OCI-LY3 (cell line): ENCODE results near the gene GBX2.

ENCODE experiments used
- EZH2phosphoT487 ChIP-seq: fragments of 200-600 bp; shearing (Covaris generic); IDR thresholded peaks from 2 replicates; pipeline ENCODE4 v1.6.1; 2018; ENCODE audit warnings: antibody characterized with exemption, mixed run types, low read depth
- TF ChIP-seq, protein P1 (sequence below): fragments of 200-600, 300-600 bp; sonication (generic); IDR thresholded peaks from 2 replicates; pipeline ENCODE4 v1.5.1; 2014; ENCODE audit warnings: antibody characterized with exemption, low read length, low read depth

DNA sequence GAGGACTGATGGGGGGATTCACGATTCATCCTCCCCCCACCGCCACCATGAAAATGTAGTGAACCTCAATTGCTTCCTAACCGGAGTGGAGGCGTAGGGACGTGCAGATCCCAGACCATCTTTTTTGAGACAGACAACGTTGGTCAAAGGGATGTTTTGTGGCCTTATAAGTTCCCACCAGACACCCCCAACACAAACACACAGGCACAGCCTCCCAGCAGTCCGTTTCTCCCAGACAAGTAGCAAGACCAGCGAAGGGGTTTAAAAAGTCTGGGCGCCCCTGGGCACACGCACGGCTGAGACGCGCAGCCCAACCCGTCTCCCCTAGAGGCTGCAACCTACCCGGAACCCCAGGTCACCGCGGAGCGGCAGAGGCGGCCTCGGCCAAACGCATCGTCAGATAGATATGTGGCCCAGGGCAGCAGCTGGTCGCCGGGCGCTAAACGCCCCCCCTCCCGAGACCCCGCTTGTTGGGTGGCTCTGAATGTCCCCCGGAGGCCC lies 1.3 kb downstream of the GBX2 start:
- TF ChIP-seq, protein P1, sequence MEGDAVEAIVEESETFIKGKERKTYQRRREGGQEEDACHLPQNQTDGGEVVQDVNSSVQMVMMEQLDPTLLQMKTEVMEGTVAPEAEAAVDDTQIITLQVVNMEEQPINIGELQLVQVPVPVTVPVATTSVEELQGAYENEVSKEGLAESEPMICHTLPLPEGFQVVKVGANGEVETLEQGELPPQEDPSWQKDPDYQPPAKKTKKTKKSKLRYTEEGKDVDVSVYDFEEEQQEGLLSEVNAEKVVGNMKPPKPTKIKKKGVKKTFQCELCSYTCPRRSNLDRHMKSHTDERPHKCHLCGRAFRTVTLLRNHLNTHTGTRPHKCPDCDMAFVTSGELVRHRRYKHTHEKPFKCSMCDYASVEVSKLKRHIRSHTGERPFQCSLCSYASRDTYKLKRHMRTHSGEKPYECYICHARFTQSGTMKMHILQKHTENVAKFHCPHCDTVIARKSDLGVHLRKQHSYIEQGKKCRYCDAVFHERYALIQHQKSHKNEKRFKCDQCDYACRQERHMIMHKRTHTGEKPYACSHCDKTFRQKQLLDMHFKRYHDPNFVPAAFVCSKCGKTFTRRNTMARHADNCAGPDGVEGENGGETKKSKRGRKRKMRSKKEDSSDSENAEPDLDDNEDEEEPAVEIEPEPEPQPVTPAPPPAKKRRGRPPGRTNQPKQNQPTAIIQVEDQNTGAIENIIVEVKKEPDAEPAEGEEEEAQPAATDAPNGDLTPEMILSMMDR = no peak
- no peak for TF ChIP-seq EZH2phosphoT487
